ENCODE data around the gene TATDN2.

The TATDN2 gene

GRCh38 chr3:10322352-10322710 lies 74.1 kb downstream of the TATDN2 start:
- peak; percentile 58 for TF ChIP-seq CTCF (conservative IDR thresholded peaks at IDR 0.05)
- no peak overlapping the region for H3K27ac ChIP-seq

- no peak overlapping the region for H3K27ac ChIP-seq
- no peak for TF ChIP-seq CTCF (conservative IDR thresholded peaks at IDR 0.05)
Measured at GRCh38 chr3:10327592-10327991, 79.3 kb downstream of the TATDN2 start.

- TF ChIP-seq CTCF (conservative IDR thresholded peaks at IDR 0.05) = no peak
- H3K27ac ChIP-seq = no peak overlapping the region
Measured at GRCh38 chr3:10328460-10329071, 80.3 kb downstream of the TATDN2 start.

- H3K27ac ChIP-seq = no peak overlapping the region
- no peak for TF ChIP-seq CTCF (conservative IDR thresholded peaks at IDR 0.05)
Measured at GRCh38 chr3:10329495-10330015, 81.3 kb downstream of the TATDN2 start.

GRCh38 chr3:10330319-10330718 lies 82.1 kb downstream of the TATDN2 start:
- no peak overlapping the region for H3K27ac ChIP-seq
- TF ChIP-seq CTCF (conservative IDR thresholded peaks at IDR 0.05) = no peak
